ENCODE data around the gene TXN2.

Gene TXN2

GRCh38 chr22:36467946-36468345 is 13.5 kb downstream of the TXN2 start:
- TF ChIP-seq TAF1 (IDR thresholded peaks at IDR 0.05; ENCODE audit: low read depth) (no peak), EP300 (IDR thresholded peaks at IDR 0.05; ENCODE audit: borderline replicate concordance) (no peak), TEAD4 (IDR thresholded peaks at IDR 0.05) (0 out of 2 replicates have a peak, but pooled peaks have one; percentile 12)

- TF ChIP-seq CEBPB (IDR thresholded peaks at IDR 0.05), result no peak
- no peak for TF ChIP-seq REST (IDR thresholded peaks at IDR 0.05; ENCODE audit: low read depth)
- no peak for TF ChIP-seq TAF1 (IDR thresholded peaks at IDR 0.05; ENCODE audit: low read depth)
- TF ChIP-seq CREB1 (IDR thresholded peaks at IDR 0.05; ENCODE audit: low read depth), result no peak
- no peak for TF ChIP-seq ZBTB7A (IDR thresholded peaks at IDR 0.05; ENCODE audit: low read depth)
- no peak for TF ChIP-seq TCF12 (IDR thresholded peaks at IDR 0.05; ENCODE audit: low read depth)
- no peak for TF ChIP-seq MAX (IDR thresholded peaks at IDR 0.05)
- TF ChIP-seq NFIC (IDR thresholded peaks at IDR 0.05), result no peak
- TF ChIP-seq EGR1 (IDR thresholded peaks at IDR 0.05), result no peak
- no peak for TF ChIP-seq EP300 (IDR thresholded peaks at IDR 0.05; ENCODE audit: borderline replicate concordance)
- no peak for TF ChIP-seq TEAD4 (IDR thresholded peaks at IDR 0.05)
- TF ChIP-seq FOXM1 (IDR thresholded peaks at IDR 0.05; ENCODE audit: borderline replicate concordance, low read depth), result no peak
- no peak for TF ChIP-seq YY1 (IDR thresholded peaks at IDR 0.05; ENCODE audit: low read depth)
- no peak for TF ChIP-seq USF1 (IDR thresholded peaks at IDR 0.05)
- no peak for TF ChIP-seq RAD21 (IDR thresholded peaks at IDR 0.05; ENCODE audit: low read depth)
These were observed 14.2 kb downstream of the TXN2 start for GRCh38 chr22:36467042-36467810.

- TF ChIP-seq ZBTB7A (IDR thresholded peaks at IDR 0.05; ENCODE audit: low read depth) (no peak), EP300 (IDR thresholded peaks at IDR 0.05; ENCODE audit: borderline replicate concordance) (no peak), REST (IDR thresholded peaks at IDR 0.05; ENCODE audit: low read depth) (no peak), FOXM1 (IDR thresholded peaks at IDR 0.05; ENCODE audit: borderline replicate concordance, low read depth) (no peak), USF1 (IDR thresholded peaks at IDR 0.05) (no peak), MAX (IDR thresholded peaks at IDR 0.05) (no peak), TCF12 (IDR thresholded peaks at IDR 0.05; ENCODE audit: low read depth) (no peak), TAF1 (IDR thresholded peaks at IDR 0.05; ENCODE audit: low read depth) (no peak), NFIC (IDR thresholded peaks at IDR 0.05) (no peak), YY1 (IDR thresholded peaks at IDR 0.05; ENCODE audit: low read depth) (no peak), TEAD4 (IDR thresholded peaks at IDR 0.05) (no peak)
These were observed 15.2 kb downstream of the TXN2 start for GRCh38 chr22:36466258-36466657.

- TF ChIP-seq EP300 (IDR thresholded peaks at IDR 0.05; ENCODE audit: borderline replicate concordance), result peak; percentile 95
- peak; percentile 92 for TF ChIP-seq TEAD4 (IDR thresholded peaks at IDR 0.05)
- peak; percentile 78 for TF ChIP-seq YY1 (IDR thresholded peaks at IDR 0.05; ENCODE audit: low read depth)
- peak; percentile 97 for TF ChIP-seq TCF12 (IDR thresholded peaks at IDR 0.05; ENCODE audit: low read depth)
- peak; percentile 71 for TF ChIP-seq CEBPB (IDR thresholded peaks at IDR 0.05)
- TF ChIP-seq EGR1 (IDR thresholded peaks at IDR 0.05), result no peak
- TF ChIP-seq REST (IDR thresholded peaks at IDR 0.05; ENCODE audit: low read depth), result no peak
- peak; percentile 97 for TF ChIP-seq NFIC (IDR thresholded peaks at IDR 0.05)
- TF ChIP-seq CREB1 (IDR thresholded peaks at IDR 0.05; ENCODE audit: low read depth), result peak; percentile 25; the same call in 1 of the 2 replicates
- peak; percentile 51 for TF ChIP-seq USF1 (IDR thresholded peaks at IDR 0.05)
- peak; percentile 30 for TF ChIP-seq RAD21 (IDR thresholded peaks at IDR 0.05; ENCODE audit: low read depth)
- peak; percentile 92 for TF ChIP-seq FOXM1 (IDR thresholded peaks at IDR 0.05; ENCODE audit: borderline replicate concordance, low read depth)
- TF ChIP-seq MAX (IDR thresholded peaks at IDR 0.05), result no peak; the same call in 1 of the 2 replicates
- TF ChIP-seq ZBTB7A (IDR thresholded peaks at IDR 0.05; ENCODE audit: low read depth), result peak; percentile 59
- TF ChIP-seq TAF1 (IDR thresholded peaks at IDR 0.05; ENCODE audit: low read depth), result 0 out of 2 replicates have a peak, but pooled peaks have one; percentile 24
These were observed 16.0 kb downstream of the TXN2 start for GRCh38 chr22:36465232-36466021.

Data from Ishikawa (cell line).